Adipocyte (in vitro differentiated cells): ENCODE measurements around the gene L3MBTL2.

Source experiments
- DNase-seq: peaks from one replicate; pipeline ENCODE4 v3.0.0-alpha.2; 2015; ENCODE audit warnings: low read depth
- H3K27me3 ChIP-seq: replicated peaks from 2 replicates; pipeline ENCODE4 v1.7.0; 2013; ENCODE audit warnings: mild to moderate bottlenecking, low read length, moderate library complexity; ENCODE audit not compliant: control insufficient read depth, insufficient read depth
- H3K36me3 ChIP-seq: 2 replicates; pipeline ENCODE4 v1.7.0; 2013; ENCODE audit warnings: low read length, mild to moderate bottlenecking, moderate library complexity; ENCODE audit not compliant: control insufficient read depth, insufficient read depth, severe bottlenecking
- H3K4me1 ChIP-seq: 2 replicates; pipeline ENCODE4 v1.7.0; 2013; ENCODE audit warnings: mild to moderate bottlenecking, low read length, moderate library complexity; ENCODE audit not compliant: control insufficient read depth, insufficient read depth
- H3K4me3 ChIP-seq: 2 replicates; pipeline ENCODE4 v1.7.0; 2013; ENCODE audit warnings: mild to moderate bottlenecking, low read length, moderate library complexity
- H3K9ac ChIP-seq: 2 replicates; pipeline ENCODE4 v1.7.0; 2013; ENCODE audit warnings: mild to moderate bottlenecking, low read length, moderate library complexity
- H3K9me3 ChIP-seq: 2 replicates; pipeline ENCODE4 v1.7.0; 2013; ENCODE audit warnings: mild to moderate bottlenecking, low read length, moderate library complexity; ENCODE audit not compliant: control insufficient read depth

L3MBTL2 gene

GRCh38 chr22:41181349-41182241, 23.5 kb upstream of the L3MBTL2 start:
- Histone ChIP-seq H3K4me3 (no peak overlapping the region), H3K27me3 (no peaks in the 10 kb centered on the region), H3K4me1 (peaks cover 6% of the 10 kb centered on the region), H3K9ac (no peak overlapping the region), H3K9me3 (no peaks in the 10 kb centered on the region), H3K36me3 (peaks cover 34% of the 10 kb centered on the region)
- no peak for DNase-seq

GRCh38 chr22:41184679-41185078, 20.4 kb upstream of the L3MBTL2 start:
- no peak for DNase-seq
- H3K9me3 ChIP-seq = no peaks in the 10 kb centered on the region
- H3K4me3 ChIP-seq = no peak overlapping the region
- H3K4me1 ChIP-seq = peaks cover 6% of the 10 kb centered on the region
- no peak overlapping the region for H3K9ac ChIP-seq
- H3K36me3 ChIP-seq = peaks cover 9% of the 10 kb centered on the region
- no peaks in the 10 kb centered on the region for H3K27me3 ChIP-seq

GRCh38 chr22:41191467-41191866, 13.6 kb upstream of the L3MBTL2 start:
- DNase-seq = no peak
- H3K36me3 ChIP-seq = no peaks in the 10 kb centered on the region
- H3K4me3 ChIP-seq = no peak overlapping the region
- H3K27me3 ChIP-seq = no peaks in the 10 kb centered on the region
- no peak overlapping the region for H3K9ac ChIP-seq
- no peaks in the 10 kb centered on the region for H3K9me3 ChIP-seq
- no peaks in the 10 kb centered on the region for H3K4me1 ChIP-seq

GRCh38 chr22:41193829-41194228, 11.3 kb upstream of the L3MBTL2 start:
- no peak overlapping the region for H3K4me3 ChIP-seq
- no peaks in the 10 kb centered on the region for H3K9me3 ChIP-seq
- peaks cover 7% of the 10 kb centered on the region for H3K4me1 ChIP-seq
- H3K9ac ChIP-seq = no peak overlapping the region
- no peak for DNase-seq
- H3K36me3 ChIP-seq = no peaks in the 10 kb centered on the region
- H3K27me3 ChIP-seq = peaks cover 2% of the 10 kb centered on the region

- Histone ChIP-seq H3K4me3 (peak overlapping the region; percentile 89), H3K27me3 (peaks cover 9% of the 10 kb centered on the region), H3K36me3 (no peaks in the 10 kb centered on the region), H3K9ac (peak overlapping the region; percentile 54), H3K9me3 (no peaks in the 10 kb centered on the region), H3K4me1 (peaks cover 7% of the 10 kb centered on the region)
- DNase-seq = peak; percentile 91
These were observed 7.8 kb upstream of the L3MBTL2 start for GRCh38 chr22:41197038-41197972.

- peak overlapping the region; percentile 89 for H3K4me3 ChIP-seq
- no peaks in the 10 kb centered on the region for H3K9me3 ChIP-seq
- H3K36me3 ChIP-seq = no peaks in the 10 kb centered on the region
- H3K27me3 ChIP-seq = peaks cover 9% of the 10 kb centered on the region
- peak overlapping the region; percentile 54 for H3K9ac ChIP-seq
- DNase-seq = peak; percentile 49
- H3K4me1 ChIP-seq = peaks cover 7% of the 10 kb centered on the region
These were observed 7.0 kb upstream of the L3MBTL2 start for GRCh38 chr22:41198027-41198580.

GRCh38 chr22:41201141-41201540, 4.0 kb upstream of the L3MBTL2 start:
- H3K36me3 ChIP-seq = no peaks in the 10 kb centered on the region
- peaks cover 16% of the 10 kb centered on the region for H3K27me3 ChIP-seq
- H3K4me1 ChIP-seq = peaks cover 13% of the 10 kb centered on the region
- no peak for DNase-seq
- no peak overlapping the region for H3K9ac ChIP-seq
- H3K9me3 ChIP-seq = no peaks in the 10 kb centered on the region
- H3K4me3 ChIP-seq = no peak overlapping the region

GRCh38 chr22:41203118-41203517, 2.0 kb upstream of the L3MBTL2 start:
- Histone ChIP-seq H3K36me3 (peaks cover 2% of the 10 kb centered on the region), H3K9ac (no peak overlapping the region), H3K9me3 (no peaks in the 10 kb centered on the region), H3K27me3 (peaks cover 14% of the 10 kb centered on the region), H3K4me1 (peaks cover 9% of the 10 kb centered on the region), H3K4me3 (no peak overlapping the region)
- no peak for DNase-seq

- Histone ChIP-seq H3K27me3 (peaks cover 14% of the 10 kb centered on the region), H3K9me3 (no peaks in the 10 kb centered on the region), H3K4me3 (no peak overlapping the region), H3K4me1 (peaks cover 7% of the 10 kb centered on the region), H3K36me3 (peaks cover 11% of the 10 kb centered on the region), H3K9ac (no peak overlapping the region)
- DNase-seq = no peak
These were observed 1.0 kb upstream of the L3MBTL2 start for GRCh38 chr22:41204066-41204465.

- Histone ChIP-seq H3K4me3 (no peak overlapping the region), H3K9me3 (no peaks in the 10 kb centered on the region), H3K9ac (no peak overlapping the region), H3K27me3 (peaks cover 8% of the 10 kb centered on the region), H3K4me1 (peaks cover 7% of the 10 kb centered on the region), H3K36me3 (peaks cover 29% of the 10 kb centered on the region)
- no peak for DNase-seq
These were observed 1.6 kb downstream of the L3MBTL2 start for GRCh38 chr22:41206719-41207118.

GRCh38 chr22:41215409-41215808, 10.3 kb downstream of the L3MBTL2 start:
- no peaks in the 10 kb centered on the region for H3K27me3 ChIP-seq
- H3K4me3 ChIP-seq = peak overlapping the region; percentile 68
- H3K36me3 ChIP-seq = peaks cover 34% of the 10 kb centered on the region
- peaks cover 22% of the 10 kb centered on the region for H3K4me1 ChIP-seq
- no peak for DNase-seq
- H3K9me3 ChIP-seq = no peaks in the 10 kb centered on the region
- H3K9ac ChIP-seq = no peak overlapping the region
